Heart left ventricle (tissue), 11 donors: Measurements from ENCODE around the gene MAGEB5. TPM values are rescaled to one million over a fixed set of nuclear protein-coding genes. Genes with fewer than 3 reads are reported as not detected.

Experiments used
- polyA plus RNA-seq, 2 donors: library from polyadenylated mRNA; stranded (reverse); fragments of 200-250 nt; gene quantifications; one replicate each; pipeline ENCODE4 v1.2.3, GENCODE V29; 2013
- total RNA-seq, 9 donors: library from RNA; depleted of rRNA in 2 of 9; stranded (reverse); fragments of >200 nt in 2 of 9; fragmentation: NEBNext Ultra II Directional in 3 of 9; extraction: Animal tissue kit (Norgen Biotek cat#: 25700) in 3 of 9; gene quantifications; one replicate each; pipeline versions ENCODE4 v1.1.0 to v1.2.4, GENCODE V29; 2016 to 2023
- donor health status: ischemic (EF 13 %, LVEDD 7.1; RV severe dilation, severe dysfunction).
- donor health status: healthy with polysubstance abuse.
- donor health status: DM: no; HTN: yes; CAD: no.
- donor health status: DM: no; HTN: no; CAD: no.
- donor health status: ischemic (EF 25% LVEDD 5.7; RV mildly dilated, moderate dysfunction).
- donor health status: healthy.
- donor health status: DM: yes; HTN: yes; CAD: no.
- donor health status: PGD.
- donor health status: nonischemic (EF 23%, LVEDD 6.1; RV moderate dilation, normal function).

The MAGEB5 gene
- total and polyA plus RNA-seq, 11 donors, result not detected

Other genes starting within 250 kb of the MAGEB5 start
- gene MAGEB18, start 77.8 kb upstream of the MAGEB5 start, total RNA-seq, result not detected
- not detected for gene MAGEB18, start 77.8 kb upstream of the MAGEB5 start, polyA plus RNA-seq
- gene MAGEB6B, start 55.6 kb upstream of the MAGEB5 start, total RNA-seq, result not detected
- gene MAGEB6B, start 55.6 kb upstream of the MAGEB5 start, polyA plus RNA-seq, result not detected
- not detected for gene MAGEB6, start 23.7 kb upstream of the MAGEB5 start, total RNA-seq
- not detected for gene MAGEB6, start 23.7 kb upstream of the MAGEB5 start, polyA plus RNA-seq